DND-41 (cell line): Measurements from ENCODE around the gene SPRED1.

ENCODE experiments used
- ATAC-seq: fragments of 200-7000 bp; cut with Tn5 transposase; 3 replicates; pipeline ENCODE4 v1.9.1; 2021; ENCODE audit warnings: low read depth; ENCODE audit not compliant: insufficient read depth
- DNase-seq: peaks from one replicate; pipeline ENCODE4 v3.0.0-alpha.2; 2020
- H2AFZ ChIP-seq: 2 replicates; pipeline ENCODE4 v1.6.0; 2012; ENCODE audit warnings: low read depth, low read length
- H3K27ac ChIP-seq: 2 replicates; pipeline ENCODE4 v1.5.1; 2012; ENCODE audit warnings: low read length, inconsistent platforms
- H3K27me3 ChIP-seq: fragments of 200-600 bp; sonication (generic); 2 replicates; pipeline ENCODE4 v1.6.0; 2012; ENCODE audit warnings: low read length, mild to moderate bottlenecking, inconsistent platforms; ENCODE audit not compliant: insufficient read depth, poor library complexity
- H3K36me3 ChIP-seq: 2 replicates; pipeline ENCODE4 v1.5.1; 2012; ENCODE audit warnings: low read length, inconsistent platforms; ENCODE audit not compliant: insufficient read depth
- H3K4me1 ChIP-seq: 2 replicates; pipeline ENCODE4 v1.5.1; 2012; ENCODE audit warnings: mild to moderate bottlenecking, low read length; ENCODE audit not compliant: insufficient read depth
- H3K4me2 ChIP-seq: 2 replicates; pipeline ENCODE4 v1.6.0; 2012; ENCODE audit warnings: mild to moderate bottlenecking, moderate library complexity, low read length, inconsistent platforms; ENCODE audit not compliant: insufficient read depth
- H3K4me3 ChIP-seq, 2 experiments: fragments of 200-600 bp in 1 of 2; shearing (Covaris generic) in 1 of 2; 2 replicates each; pipeline ENCODE4 v1.5.1; 2012 to 2016; ENCODE audit warnings: inconsistent platforms in 2 of 2, low read length in 2 of 2, mild to moderate bottlenecking in 2 of 2, low read depth in 1 of 2, moderate library complexity in 1 of 2
- H3K79me2 ChIP-seq: 2 replicates; pipeline ENCODE4 v1.6.0; 2012; ENCODE audit warnings: low read length, inconsistent platforms; ENCODE audit not compliant: insufficient read depth
- H3K9ac ChIP-seq: 2 replicates; pipeline ENCODE4 v1.6.0; 2012; ENCODE audit warnings: low read depth, mild to moderate bottlenecking, inconsistent platforms, low read length, moderate library complexity
- H3K9me3 ChIP-seq: 2 replicates; pipeline ENCODE4 v1.5.1; 2012; ENCODE audit warnings: low read length, moderate library complexity, mild to moderate bottlenecking, inconsistent platforms; ENCODE audit not compliant: insufficient read depth, severe bottlenecking
- H4K20me1 ChIP-seq: 2 replicates; pipeline ENCODE4 v1.6.0; 2012; ENCODE audit warnings: low read length; ENCODE audit not compliant: insufficient read depth
- CTCF ChIP-seq: IDR thresholded peaks from 2 replicates; pipeline ENCODE4 v1.5.1; 2012; ENCODE audit warnings: borderline replicate concordance, low read length, moderate library complexity, mild to moderate bottlenecking; ENCODE audit not compliant: poor library complexity, severe bottlenecking; ENCODE audit errors: extremely low read depth
- EZH2 ChIP-seq: IDR thresholded peaks from 3 replicates; pipeline ENCODE4 v1.6.1; 2012; ENCODE audit warnings: borderline replicate concordance, low read depth, mild to moderate bottlenecking, moderate library complexity, low read length, inconsistent platforms; ENCODE audit not compliant: severe bottlenecking

Gene SPRED1

DNA sequence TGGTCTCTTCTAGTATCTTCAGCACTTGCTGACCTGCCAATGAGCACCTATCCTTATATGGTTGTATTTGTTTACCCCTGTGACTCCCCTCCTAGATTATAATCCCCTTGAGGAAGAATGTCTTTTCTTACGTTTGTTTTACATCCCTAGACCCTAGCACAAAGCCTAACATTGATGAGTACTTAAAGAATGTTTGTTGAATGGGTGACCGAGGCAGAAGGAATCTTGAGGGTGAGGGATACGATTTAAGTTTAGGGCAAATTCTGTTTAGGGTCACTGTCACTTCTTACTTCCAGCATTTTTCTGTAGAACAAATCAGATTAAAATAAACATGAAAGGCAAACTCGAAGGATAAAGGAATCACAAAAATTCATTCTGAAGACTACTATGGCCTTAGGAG, 120.4 kb downstream of the SPRED1 start:
- TF ChIP-seq EZH2: no peak
- TF ChIP-seq CTCF: no peak

DNA sequence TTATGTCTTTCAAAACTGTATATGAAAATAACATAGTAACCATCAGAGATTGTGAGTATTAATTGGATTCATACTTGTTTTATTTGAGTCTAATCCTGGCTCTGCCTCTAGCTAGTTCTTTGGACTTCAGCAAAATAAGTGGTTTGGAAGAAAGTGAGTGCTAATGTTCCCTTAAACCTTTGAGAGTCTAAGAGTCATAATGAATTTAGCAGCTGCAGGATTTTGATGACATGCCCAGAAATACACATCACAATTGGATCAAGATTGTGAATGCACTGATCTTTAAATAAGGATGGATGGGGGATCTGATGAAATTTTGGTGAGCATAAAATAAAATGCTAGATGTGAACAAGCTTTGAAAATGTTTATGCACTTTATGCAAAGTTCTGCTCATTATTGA, 121.4 kb downstream of the SPRED1 start:
- no peak for DNase-seq

More for the DNA sequence above, 120.4 kb downstream of the SPRED1 start:
- Histone ChIP-seq H3K9ac (no peak overlapping the region), H3K4me1 (no peaks in the 10 kb centered on the region), H2AFZ (no peak overlapping the region), H3K4me2 (no peak overlapping the region), H3K79me2 (no peaks in the 10 kb centered on the region), H3K4me3 (no peak overlapping the region), H3K27ac (no peak overlapping the region), H4K20me1 (no peaks in the 10 kb centered on the region), H3K27me3 (no peaks in the 10 kb centered on the region), H3K9me3 (no peaks in the 10 kb centered on the region), H3K36me3 (no peaks in the 10 kb centered on the region)
- ATAC-seq: no peak
- no peak for DNase-seq

GRCh38 chr15:38374556-38374955, 121.9 kb downstream of the SPRED1 start:
- TF ChIP-seq EZH2: no peak
- no peak for TF ChIP-seq CTCF
- Histone ChIP-seq H4K20me1 (no peaks in the 10 kb centered on the region), H3K9me3 (no peaks in the 10 kb centered on the region), H3K27me3 (no peaks in the 10 kb centered on the region), H3K4me2 (no peak overlapping the region), H3K9ac (no peak overlapping the region), H2AFZ (no peak overlapping the region), H3K4me3 (no peak overlapping the region), H3K36me3 (no peaks in the 10 kb centered on the region), H3K27ac (no peak overlapping the region), H3K4me1 (no peaks in the 10 kb centered on the region), H3K79me2 (no peaks in the 10 kb centered on the region)
- DNase-seq (no peak), ATAC-seq (no peak)

More for the DNA sequence above, 121.4 kb downstream of the SPRED1 start:
- H3K9ac ChIP-seq: no peak overlapping the region
- H3K27ac ChIP-seq: no peak overlapping the region
- H3K4me1 ChIP-seq: no peaks in the 10 kb centered on the region
- no peak overlapping the region for H3K4me3 ChIP-seq
- H3K79me2 ChIP-seq: no peaks in the 10 kb centered on the region
- no peaks in the 10 kb centered on the region for H4K20me1 ChIP-seq
- H3K9me3 ChIP-seq: no peaks in the 10 kb centered on the region
- TF ChIP-seq CTCF: no peak
- TF ChIP-seq EZH2: no peak
- no peak overlapping the region for H2AFZ ChIP-seq
- no peak for ATAC-seq
- H3K27me3 ChIP-seq: no peaks in the 10 kb centered on the region
- no peak overlapping the region for H3K4me2 ChIP-seq
- no peaks in the 10 kb centered on the region for H3K36me3 ChIP-seq

DNA sequence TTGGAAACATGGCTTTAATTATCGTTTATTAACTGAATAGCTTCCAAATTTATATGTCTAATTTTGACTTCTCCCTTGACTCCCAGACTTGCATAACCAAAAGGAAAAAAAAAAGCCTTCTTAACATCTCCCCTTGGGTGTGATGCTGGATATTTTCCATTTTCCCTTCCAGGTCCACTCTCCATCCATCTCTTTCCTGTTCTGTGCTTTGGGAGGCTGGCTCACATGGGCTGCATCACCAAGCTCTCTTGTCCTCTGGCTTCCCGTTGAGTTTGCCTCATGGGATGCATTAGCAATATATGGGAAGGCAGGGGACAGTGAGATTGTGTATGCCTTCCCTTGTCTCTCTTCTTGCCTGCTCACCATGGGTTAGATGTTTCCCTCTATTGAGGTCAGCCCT, 123.4 kb downstream of the SPRED1 start:
- no peak overlapping the region for H2AFZ ChIP-seq
- H3K36me3 ChIP-seq: no peaks in the 10 kb centered on the region
- no peaks in the 10 kb centered on the region for H3K4me1 ChIP-seq
- no peak overlapping the region for H3K27ac ChIP-seq
- DNase-seq (no peak), ATAC-seq (no peak)
- H3K4me2 ChIP-seq: no peak overlapping the region
- no peaks in the 10 kb centered on the region for H3K27me3 ChIP-seq
- H3K79me2 ChIP-seq: no peaks in the 10 kb centered on the region
- no peaks in the 10 kb centered on the region for H4K20me1 ChIP-seq
- no peak overlapping the region for H3K4me3 ChIP-seq
- no peaks in the 10 kb centered on the region for H3K9me3 ChIP-seq
- no peak overlapping the region for H3K9ac ChIP-seq
- no peak for TF ChIP-seq CTCF
- TF ChIP-seq EZH2: no peak
